Endothelial cell of umbilical vein (primary cell): ENCODE measurements around the gene EFNA5. TPM values are rescaled to one million over a fixed set of nuclear protein-coding genes. Genes with fewer than 3 reads are reported as not detected.

ENCODE experiments used
- BruUV-seq: library from RNA; stranded (reverse); fragments of 400-500 nt; replicated peaks from 2 replicates; lab custom pipeline; 2021; lab: Mats Ljungman, UMichigan
- CTCF ChIA-PET: fragments of 300-600, 350-600 bp; sonication (Branson Sonifier 250); formaldehyde crosslinking; loops from one replicate; lab custom pipeline; 2021; ENCODE audit warnings: antibody characterized with exemption, inconsistent platforms; lab: Charles Lee
- POLR2A ChIA-PET: fragments of 300-600, 350-600 bp; sonication (Branson Sonifier 250); formaldehyde crosslinking; loops from one replicate; lab custom pipeline; 2021; ENCODE audit warnings: antibody characterized with exemption, inconsistent platforms; lab: Charles Lee
- DNase-seq: peaks from one replicate; pipeline ENCODE4 v3.0.0-alpha.2; 2011; ENCODE audit warnings: low read depth, low spot score
- FAIRE-seq: peaks from 2 replicates; lab custom pipeline; 2011; peaks lifted over from hg19 to GRCh38; lab: Jason Lieb, UNC
- H2AFZ ChIP-seq: 2 replicates; pipeline ENCODE4 v1.6.0; 2012; ENCODE audit warnings: low read depth, low read length, control low read depth, inconsistent platforms
- H3K27ac ChIP-seq: 2 replicates; pipeline ENCODE4 v1.5.1; 2011; ENCODE audit warnings: low read depth, mild to moderate bottlenecking, control low read depth, low read length, moderate library complexity; ENCODE audit not compliant: insufficient read depth
- H3K27me3 ChIP-seq, 2 experiments: 2 replicates each; pipeline versions ENCODE4 v1.6.0 to v1.6.1; 2011; ENCODE audit warnings: low read length in 2 of 2, mixed read lengths in 1 of 2; ENCODE audit not compliant: control insufficient read depth in 2 of 2, insufficient read depth in 2 of 2
- H3K36me3 ChIP-seq, 2 experiments: 2 replicates in 1 of 2; 3 replicates in 1 of 2; pipeline ENCODE4 v1.5.1; 2011; ENCODE audit warnings: low read length in 2 of 2, mild to moderate bottlenecking in 1 of 2, moderate library complexity in 1 of 2; ENCODE audit not compliant: control insufficient read depth in 2 of 2, insufficient read depth in 2 of 2; ENCODE audit errors: extremely low read depth in 1 of 2
- H3K4me1 ChIP-seq: 3 replicates; pipeline ENCODE4 v1.5.1; 2011; ENCODE audit warnings: mild to moderate bottlenecking, low read length; ENCODE audit not compliant: control insufficient read depth, insufficient read depth; ENCODE audit errors: extremely low read depth
- H3K4me2 ChIP-seq: 2 replicates; pipeline ENCODE4 v1.6.1; 2011; ENCODE audit warnings: low read length, control low read depth, mixed read lengths; ENCODE audit not compliant: insufficient read depth
- H3K4me3 ChIP-seq, 3 experiments: fragments of 200-600 bp in 1 of 3; sonication (generic), shearing (Covaris generic) in 1 of 3; replicated peaks in 1 of 3; 2 replicates each; pipeline ENCODE4 v1.5.1; 2011 to 2016; ENCODE audit warnings: control low read depth in 3 of 3, low read length in 3 of 3, mild to moderate bottlenecking in 2 of 3, inconsistent platforms in 1 of 3, low read depth in 1 of 3, moderate library complexity in 1 of 3; ENCODE audit not compliant: insufficient read depth in 1 of 3
- H3K79me2 ChIP-seq: 2 replicates; pipeline ENCODE4 v1.6.0; 2012; ENCODE audit warnings: low read length, inconsistent platforms; ENCODE audit not compliant: control insufficient read depth, insufficient read depth
- H3K9ac ChIP-seq: replicated peaks from 2 replicates; pipeline ENCODE3; 2011; ENCODE audit warnings: low read length, control low read depth; ENCODE audit not compliant: insufficient read depth; ENCODE audit errors: extremely low read depth
- H3K9me1 ChIP-seq: replicated peaks from 3 replicates; pipeline ENCODE4 v1.6.0; 2011; ENCODE audit warnings: mild to moderate bottlenecking, low read length; ENCODE audit not compliant: control insufficient read depth, insufficient read depth; ENCODE audit errors: extremely low read depth
- H3K9me3 ChIP-seq: replicated peaks from 2 replicates; pipeline ENCODE4 v1.5.1; 2012; ENCODE audit warnings: low read length, inconsistent platforms; ENCODE audit not compliant: control insufficient read depth, insufficient read depth
- H4K20me1 ChIP-seq: replicated peaks from 2 replicates; pipeline ENCODE3; 2011; ENCODE audit warnings: mild to moderate bottlenecking, low read length; ENCODE audit not compliant: control insufficient read depth, insufficient read depth; ENCODE audit errors: extremely low read depth
- CTCF ChIP-seq, 2 donors: IDR thresholded peaks; 1 replicate in 1 of 2; 2 replicates in 1 of 2; pipeline ENCODE4 v1.5.1; 2011; ENCODE audit warnings: low read length in 2 of 2, mild to moderate bottlenecking in 2 of 2, moderate library complexity in 2 of 2, control low read depth in 1 of 2, inconsistent platforms in 1 of 2, low read depth in 1 of 2; ENCODE audit not compliant: insufficient read depth in 1 of 2; ENCODE audit errors: extremely low read depth in 1 of 2
- EZH2 ChIP-seq: IDR thresholded peaks from 2 replicates; pipeline ENCODE4 v1.6.1; 2012; ENCODE audit warnings: borderline replicate concordance, low read depth, mild to moderate bottlenecking, moderate library complexity, low read length, inconsistent platforms; ENCODE audit not compliant: severe bottlenecking
- FOS ChIP-seq: IDR thresholded peaks from 2 replicates; pipeline ENCODE4 v1.6.1; 2011; ENCODE audit warnings: mild to moderate bottlenecking, low read length, moderate library complexity, borderline replicate concordance; ENCODE audit not compliant: insufficient read depth
- GATA2 ChIP-seq: IDR thresholded peaks from 2 replicates; pipeline ENCODE4 v1.7.0; 2011; ENCODE audit warnings: low read depth, mild to moderate bottlenecking, moderate library complexity, mixed read lengths, low read length; ENCODE audit not compliant: insufficient read length, insufficient read depth
- JUN ChIP-seq: IDR thresholded peaks from 2 replicates; pipeline ENCODE4 v1.6.1; 2011; ENCODE audit warnings: borderline replicate concordance, low read depth; ENCODE audit not compliant: insufficient read length, insufficient read depth
- MAX ChIP-seq: IDR thresholded peaks from 2 replicates; pipeline ENCODE4 v1.6.1; 2011; ENCODE audit not compliant: insufficient read depth, insufficient read length
- MYC ChIP-seq: IDR thresholded peaks from one replicate; pipeline ENCODE4 v1.6.1; 2011; ENCODE audit warnings: mild to moderate bottlenecking, low read depth, low read length
- POLR2A ChIP-seq: IDR thresholded peaks from 2 replicates; pipeline ENCODE4 v1.6.1; 2012; ENCODE audit warnings: low read depth, mild to moderate bottlenecking, control low read depth, low read length
- POLR2AphosphoS5 ChIP-seq: IDR thresholded peaks from 2 replicates; pipeline ENCODE4 v1.6.1; 2012; ENCODE audit warnings: low read depth, mild to moderate bottlenecking, control low read depth, low read length, moderate library complexity; ENCODE audit not compliant: insufficient read depth
- dilution Hi-C: fragments of 300-500 bp; cut with MboI; formaldehyde crosslinking; loops from one replicate; pipeline ENCODE4 v1.15.0; 2019; ENCODE audit warnings: low sequenced_read_pairs; ENCODE audit not compliant: extremely low pct_ligation_motif_present
- intact Hi-C: fragments of 100-400 bp; cut with micrococcal nuclease; formaldehyde crosslinking; loops from one replicate; pipeline ENCODE4 v1.10.0; 2022
- polyA plus RNA-seq, 4 experiments: library from polyadenylated mRNA; depleted of rRNA in 3 of 4; stranded (reverse) in 3 of 4; unstranded in 1 of 4; fragments of >200 nt; gene quantifications; 2 replicates each; pipeline versions ENCODE4 v1.2.1 to v1.2.3, GENCODE V29; 2011 to 2012; ENCODE audit warnings: missing spikeins in 1 of 4
- total RNA-seq: library from RNA; stranded (reverse); gene quantifications from 2 replicates; pipeline ENCODE4 v1.2.3, GENCODE V29; 2021

EFNA5 gene
- total and polyA plus RNA-seq, 2 donors (not counting 3 experiments of a cell fraction or from before 2014, with no cell fraction given): 13.6 to 22.1 TPM

GRCh38 chr5:107700481-107700880, 29.7 kb upstream of the EFNA5 start:
- intact Hi-C loops: no loop called here
- H3K9ac ChIP-seq: no peak overlapping the region
- H4K20me1 ChIP-seq: no peaks in the 10 kb centered on the region
- H3K4me1 ChIP-seq: peaks cover 5% of the 10 kb centered on the region
- no peak overlapping the region for H2AFZ ChIP-seq
- no peak overlapping the region for H3K4me3 ChIP-seq
- no TSS peak for BruUV-seq
- H3K79me2 ChIP-seq: no peaks in the 10 kb centered on the region
- DNase-seq (no peak), FAIRE-seq (no peak)
- H3K4me2 ChIP-seq: no peak overlapping the region
- no peaks in the 10 kb centered on the region for H3K9me1 ChIP-seq
- TF ChIP-seq POLR2A (no peak), MAX (no peak), CTCF (IDR thresholded peaks at IDR 0.05; ENCODE audit: extremely low read depth in 1 of 2, insufficient read depth in 1 of 2, low read depth in 1 of 2, low read length in 2 of 2) (no peak), EZH2 (no peak), JUN (no peak), GATA2 (no peak), MYC (no peak), POLR2AphosphoS5 (no peak), FOS (no peak)
- ChIA-PET CTCF (no interaction called here), POLR2A (no interaction called here)
- H3K27me3 ChIP-seq: no peaks in the 10 kb centered on the region
- no peak overlapping the region for H3K27ac ChIP-seq
- dilution Hi-C loops: no loop called here
- no peaks in the 10 kb centered on the region for H3K9me3 ChIP-seq
- no peaks in the 10 kb centered on the region for H3K36me3 ChIP-seq
